ENCODE results near the gene CPNE5. TPM values are rescaled to one million over a fixed set of nuclear protein-coding genes. Genes with fewer than 3 reads are reported as not detected.
"Not testable (repeated sequence)": the region's sequence is repeated elsewhere in the genome, so short reads cannot be mapped to it uniquely, and the experiment has no call there.

CPNE5 gene
- polyA plus RNA-seq, 3 donors: 10.1 to 12.4 (median 11.1) TPM

DNA sequence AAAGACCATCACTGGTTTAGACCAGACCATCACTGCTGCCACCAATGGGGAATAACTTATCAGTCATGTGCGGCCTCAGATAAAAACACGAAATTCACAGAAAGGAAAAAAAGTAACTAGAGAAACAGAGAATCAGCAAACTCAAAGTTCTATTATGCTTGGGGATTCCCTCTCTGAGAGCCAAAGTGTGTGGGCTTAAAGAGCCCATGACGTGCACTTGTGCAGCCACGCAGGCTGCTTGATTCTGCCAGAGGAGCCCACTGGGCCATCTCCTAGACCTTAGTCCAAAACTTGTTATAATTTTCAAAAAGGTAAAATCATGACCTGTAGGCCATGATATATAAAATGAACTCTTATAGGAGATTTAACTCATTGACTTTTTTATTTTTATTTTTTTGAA is 126.4 kb downstream of the CPNE5 start:
- DNase-seq (ENCODE audit: low read depth in 3 of 3, low spot score in 2 of 3): no peak

DNA sequence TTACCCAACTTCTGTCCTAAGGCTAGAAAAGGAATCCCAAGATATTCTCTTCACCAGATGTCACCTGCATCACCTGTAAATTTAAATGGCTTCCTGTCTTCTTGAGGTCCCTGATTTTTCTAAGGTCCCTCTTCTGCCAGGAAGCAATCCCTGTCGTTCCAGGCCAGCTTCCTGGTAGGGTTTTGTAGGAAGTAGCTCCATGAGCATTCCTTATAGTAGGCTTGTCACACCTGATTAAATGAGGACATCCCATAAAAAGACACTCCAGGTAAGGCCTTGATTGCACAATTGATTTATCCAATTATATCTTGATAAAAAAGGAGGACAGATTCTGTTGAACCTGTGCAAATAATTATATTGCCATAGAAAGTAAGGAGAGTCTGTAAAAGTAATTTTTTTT is 132.9 kb downstream of the CPNE5 start:
- no peak for DNase-seq (ENCODE audit: low read depth in 3 of 3, low spot score in 2 of 3)

DNA sequence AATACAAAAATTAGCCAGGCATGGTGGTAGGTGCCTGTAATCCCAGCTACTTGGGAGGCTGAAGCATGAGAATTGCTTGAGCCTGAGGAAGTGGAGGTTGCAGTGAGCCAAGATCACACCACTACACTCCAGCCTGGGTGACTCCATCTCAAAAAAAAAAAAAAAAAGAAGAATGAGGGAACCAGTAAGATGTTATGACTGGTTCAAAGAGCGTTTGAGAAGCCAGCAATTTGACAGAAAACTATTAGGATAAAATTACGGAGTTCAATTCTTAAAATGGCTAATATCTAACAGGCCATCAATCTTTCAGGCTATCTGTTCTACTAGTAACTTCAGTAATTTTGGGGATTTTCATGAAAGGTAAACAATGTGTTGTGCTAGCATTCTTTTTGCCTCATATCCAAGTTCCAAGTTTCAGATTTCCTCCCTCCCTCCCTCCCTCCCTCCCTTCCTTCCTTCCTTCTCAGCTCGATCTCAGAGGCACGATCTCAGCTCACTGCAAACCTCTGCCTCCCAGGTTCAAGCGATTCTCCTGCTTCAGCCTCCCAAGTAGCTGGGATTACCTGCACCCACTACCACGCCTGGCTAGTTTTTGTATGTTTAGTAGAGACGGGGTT is 134.2 kb downstream of the CPNE5 start:
- not testable (repeated sequence) for DNase-seq (ENCODE audit: low read depth in 3 of 3, low spot score in 2 of 3)

DNA sequence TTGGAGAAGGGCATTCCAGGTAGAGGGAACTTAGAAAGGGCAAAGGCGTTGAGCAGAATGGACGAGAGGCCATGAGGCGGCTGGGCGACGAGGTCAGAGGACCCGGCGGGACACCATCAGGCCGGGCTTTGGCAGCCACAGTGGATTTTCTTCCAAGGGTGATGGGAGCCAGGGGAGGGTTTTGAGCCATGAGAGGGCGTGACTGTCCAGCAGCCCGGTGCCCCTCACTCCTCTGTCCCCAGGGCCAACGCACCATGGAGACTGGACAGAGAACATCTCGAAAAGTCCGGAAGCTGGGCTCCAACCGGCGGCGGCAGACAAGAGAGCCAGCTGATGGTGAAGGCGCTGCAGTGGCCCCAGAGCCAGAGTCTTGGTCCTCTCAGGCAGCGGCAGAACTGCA is 135.3 kb downstream of the CPNE5 start:
- DNase-seq (ENCODE audit: low read depth in 3 of 3, low spot score in 2 of 3): no peak

DNA sequence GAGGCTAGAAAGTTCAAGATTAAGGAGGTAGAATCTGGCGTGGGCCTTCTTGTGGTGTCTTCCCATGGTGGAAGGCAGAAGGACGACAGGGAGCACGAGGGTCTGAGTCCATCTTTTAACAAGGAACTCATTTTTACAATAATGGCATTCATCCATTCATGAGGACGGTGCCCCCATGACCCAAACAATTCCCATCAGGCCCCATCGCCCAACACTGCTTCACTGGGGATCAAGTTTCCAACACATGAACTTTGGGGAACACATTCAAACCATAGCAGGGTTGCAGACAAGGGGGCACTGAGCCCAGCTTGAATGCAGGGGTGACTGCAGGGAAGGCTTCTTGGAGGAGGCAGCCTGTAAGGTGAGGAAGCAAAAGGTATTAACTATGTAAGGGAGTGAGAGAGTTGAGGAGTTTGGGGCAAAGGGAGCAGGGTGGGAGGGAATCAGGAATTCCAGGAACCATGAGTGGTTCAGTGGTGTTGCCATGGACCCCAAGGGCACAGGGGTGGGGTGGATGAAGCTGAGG is 136.1 kb downstream of the CPNE5 start:
- DNase-seq (ENCODE audit: low read depth in 3 of 3, low spot score in 2 of 3): no peak

DNA sequence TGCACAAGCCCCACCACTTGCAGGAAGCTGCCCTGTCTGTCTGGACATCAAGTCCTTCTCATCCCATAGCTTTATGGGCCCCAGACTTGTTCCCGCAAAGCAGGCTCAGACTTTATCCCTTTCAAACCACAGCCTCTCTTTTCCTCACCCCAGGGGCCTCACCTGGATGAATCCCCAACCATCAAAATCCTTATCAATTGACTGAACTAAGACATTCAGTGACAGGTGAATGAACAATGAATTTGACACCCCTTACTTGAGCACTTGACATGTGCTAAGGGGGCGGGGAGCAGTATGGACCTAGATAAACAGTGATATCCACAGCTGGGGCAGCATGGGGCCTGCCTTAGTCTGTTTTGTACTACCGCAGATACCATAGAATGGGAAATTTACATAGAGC is 136.6 kb downstream of the CPNE5 start:
- no peak for DNase-seq (ENCODE audit: low read depth in 3 of 3, low spot score in 2 of 3)

DNA sequence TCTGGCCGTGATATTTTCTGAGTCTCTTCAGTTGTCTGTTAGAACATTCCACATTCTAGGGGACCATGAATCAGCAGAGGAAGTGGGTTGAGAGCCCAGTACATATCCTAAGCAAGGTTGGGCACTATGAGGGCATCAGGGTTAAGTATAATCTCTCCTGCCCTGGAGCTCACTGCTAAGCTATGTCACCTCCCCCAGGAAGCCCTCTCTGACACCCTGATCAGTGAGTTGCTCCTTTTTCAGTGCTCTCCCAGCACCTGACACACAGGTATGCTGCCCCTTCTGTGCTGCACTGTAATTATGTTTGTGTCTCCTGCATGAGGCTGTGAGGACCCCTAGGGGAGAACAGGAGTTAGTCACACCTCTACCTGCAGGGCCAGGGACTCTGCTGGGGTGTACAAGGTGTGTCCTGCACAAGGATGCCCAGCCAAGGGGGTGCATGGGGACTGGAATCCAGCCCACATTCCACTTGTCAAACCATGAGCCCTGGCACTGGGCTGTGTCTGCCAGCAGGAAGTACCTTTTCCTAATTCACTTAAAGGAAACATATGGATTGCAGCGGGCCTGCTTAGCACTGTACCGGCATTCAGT is 137.7 kb downstream of the CPNE5 start:
- DNase-seq (ENCODE audit: low read depth in 3 of 3, low spot score in 2 of 3): no peak

DNA sequence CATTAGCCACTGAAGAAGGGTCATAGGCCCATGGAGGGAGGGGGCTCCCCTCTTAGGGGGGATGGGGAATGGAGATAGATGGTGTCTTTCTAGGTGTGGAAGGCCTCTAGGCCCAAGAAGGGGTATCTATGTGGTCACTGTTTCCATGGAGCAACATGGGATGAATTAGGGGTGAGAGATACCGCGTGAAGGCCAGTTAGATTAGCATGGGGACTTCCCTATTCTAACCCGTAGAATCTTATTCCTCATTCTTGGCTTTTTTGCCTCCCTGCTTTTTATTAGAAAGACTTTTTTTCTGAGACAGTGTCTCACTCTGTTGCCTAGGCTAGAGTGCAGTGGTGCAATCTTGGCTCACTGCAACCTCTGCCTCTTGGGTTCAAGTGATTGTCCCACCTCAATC is 138.4 kb downstream of the CPNE5 start:
- DNase-seq (ENCODE audit: low read depth in 3 of 3, low spot score in 2 of 3): no peak

DNA sequence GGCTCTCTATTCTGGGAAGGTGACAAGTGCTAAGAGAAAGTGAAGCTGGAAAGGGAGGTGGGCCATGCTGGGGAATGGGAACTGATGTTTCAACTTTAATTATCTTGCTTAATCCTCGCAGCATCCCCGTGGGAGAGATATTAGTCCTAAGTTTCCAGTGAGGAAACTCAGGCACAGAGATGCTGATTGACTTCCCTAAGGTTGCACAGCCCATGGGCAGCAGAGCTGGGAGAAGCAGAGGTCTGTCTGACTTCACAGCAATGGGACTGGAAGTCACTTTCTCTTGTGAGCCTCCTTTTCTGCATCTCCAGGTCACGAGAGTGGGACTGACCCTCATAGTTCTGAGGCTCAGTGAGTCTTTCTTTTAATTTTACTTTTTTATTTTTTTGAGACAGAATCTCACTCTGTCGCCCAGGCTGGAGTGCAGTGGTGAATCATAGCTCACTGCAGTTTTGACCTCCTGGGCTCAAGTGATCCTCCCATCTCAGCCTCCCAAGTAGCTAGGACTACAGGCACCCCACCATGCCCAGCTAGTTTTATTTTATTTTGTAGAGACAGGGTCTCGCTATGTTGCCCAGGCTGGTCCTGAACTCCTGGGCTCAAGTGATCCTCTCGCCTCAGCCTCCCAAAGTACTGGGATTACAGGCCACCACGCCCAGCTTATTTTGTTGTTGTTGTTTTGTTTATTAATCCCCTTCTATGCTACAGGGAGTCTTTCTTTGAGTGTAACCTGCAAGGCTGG is 139.0 kb downstream of the CPNE5 start:
- no peak for DNase-seq (ENCODE audit: low read depth in 3 of 3, low spot score in 2 of 3)

DNA sequence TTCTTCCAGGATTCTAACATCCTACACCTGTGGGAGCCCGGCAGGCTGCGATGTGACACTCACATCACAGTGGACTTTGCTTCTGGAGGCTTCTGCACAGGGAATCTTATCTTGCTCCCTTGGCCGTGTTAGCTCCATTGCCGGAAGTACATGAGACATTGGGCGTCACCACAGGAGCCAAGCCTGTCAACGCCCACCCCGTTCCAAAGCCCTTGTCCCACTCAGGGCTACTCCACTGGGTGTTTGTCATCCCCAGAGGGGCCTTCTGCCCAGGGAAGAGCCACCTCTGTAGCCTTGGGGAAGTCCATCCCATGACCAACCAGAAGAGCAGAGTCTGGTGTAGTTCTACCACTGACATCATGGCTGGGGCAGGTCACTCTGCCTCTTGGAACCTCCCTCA is 139.9 kb downstream of the CPNE5 start:
- DNase-seq (ENCODE audit: low read depth in 3 of 3, low spot score in 2 of 3): no peak

DNA sequence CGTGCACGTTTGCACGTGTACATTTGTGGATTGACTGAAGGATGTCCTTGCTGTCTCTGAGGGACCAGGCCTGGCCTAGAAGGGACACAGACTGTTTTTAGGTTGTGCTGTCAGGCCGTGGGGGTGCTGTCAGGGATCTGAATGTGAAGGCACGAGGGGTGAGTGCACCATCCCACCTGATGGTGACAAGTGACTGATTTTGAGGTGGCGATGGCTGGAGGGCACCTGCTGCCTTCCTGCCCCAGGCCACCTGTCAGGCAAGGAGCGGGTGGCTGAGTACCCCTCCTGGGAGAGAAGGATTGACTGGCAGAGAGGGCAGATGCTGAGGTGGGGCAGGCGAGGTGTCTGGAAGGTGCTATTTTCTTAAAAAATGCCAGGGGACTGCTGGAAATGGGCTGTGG is 140.4 kb downstream of the CPNE5 start:
- no peak for DNase-seq (ENCODE audit: low read depth in 3 of 3, low spot score in 2 of 3)

DNA sequence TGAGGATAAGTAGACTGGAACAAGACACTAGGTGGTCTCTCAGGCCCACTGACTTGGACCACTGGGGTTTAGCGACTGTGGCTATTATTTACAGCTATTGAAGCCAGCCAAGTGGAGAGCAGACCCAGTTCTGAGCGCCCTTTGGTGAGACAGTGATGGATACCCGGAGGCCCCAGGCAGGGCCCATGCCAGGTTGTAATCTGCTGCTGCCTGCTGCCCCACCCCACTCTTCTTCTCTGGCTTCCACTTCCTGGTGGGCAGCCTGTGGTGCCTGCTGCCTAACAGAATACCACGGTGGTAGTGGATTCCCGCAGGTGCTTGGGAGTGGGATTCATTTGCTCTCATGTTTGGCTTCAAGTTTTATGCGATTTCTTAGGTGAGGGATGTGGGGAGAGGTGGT is 141.0 kb downstream of the CPNE5 start:
- DNase-seq (ENCODE audit: low read depth in 3 of 3, low spot score in 2 of 3): no peak

DNA sequence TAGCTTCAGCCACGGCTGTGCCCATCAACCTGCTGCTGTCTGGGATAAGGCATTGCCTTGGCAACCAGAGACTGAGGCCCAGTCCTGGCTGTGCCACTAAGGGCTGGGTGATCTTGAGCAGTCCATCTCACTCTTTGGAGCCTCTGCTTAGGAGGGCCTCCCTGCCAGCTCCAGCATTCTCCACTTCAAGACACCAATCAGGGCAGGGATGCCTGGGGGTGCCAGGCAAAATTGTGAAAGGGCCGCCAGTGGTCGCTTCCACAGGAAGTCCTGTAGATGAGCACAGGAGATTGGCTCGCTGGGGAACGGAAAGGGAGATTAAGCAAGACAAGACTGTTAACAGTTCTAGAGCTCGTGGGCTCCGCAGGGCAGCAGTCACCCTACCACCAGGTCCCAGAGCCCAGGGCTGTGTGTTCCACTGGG is 141.8 kb downstream of the CPNE5 start, which contains the start of gene RAB44:
Gene RAB44, plus strand, starts transcription at position 346 of the 423 bp plus-strand sequence. CDS start 6,410 bp downstream, outside the sequence.
- DNase-seq (ENCODE audit: low read depth in 3 of 3, low spot score in 2 of 3): no peak

DNA sequence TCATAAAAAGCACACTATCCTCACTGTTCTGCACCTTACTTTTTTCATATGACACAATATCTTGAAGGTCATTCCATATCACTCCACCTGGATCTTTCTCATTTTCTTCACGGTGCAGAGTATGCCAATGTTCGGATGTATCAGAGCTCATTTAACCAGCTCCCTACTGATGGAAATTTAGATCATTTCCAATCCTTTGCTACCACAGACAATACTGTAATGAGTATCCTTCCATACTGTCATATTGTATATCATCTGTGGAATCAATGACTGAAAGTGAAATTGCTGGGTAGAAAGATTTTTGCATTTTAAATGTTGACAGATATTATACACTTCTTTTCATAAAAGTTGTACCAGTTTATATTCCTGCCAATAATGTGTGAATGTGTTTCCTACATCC is 143.8 kb downstream of the CPNE5 start:
- DNase-seq (ENCODE audit: low read depth in 3 of 3, low spot score in 2 of 3): no peak

DNA sequence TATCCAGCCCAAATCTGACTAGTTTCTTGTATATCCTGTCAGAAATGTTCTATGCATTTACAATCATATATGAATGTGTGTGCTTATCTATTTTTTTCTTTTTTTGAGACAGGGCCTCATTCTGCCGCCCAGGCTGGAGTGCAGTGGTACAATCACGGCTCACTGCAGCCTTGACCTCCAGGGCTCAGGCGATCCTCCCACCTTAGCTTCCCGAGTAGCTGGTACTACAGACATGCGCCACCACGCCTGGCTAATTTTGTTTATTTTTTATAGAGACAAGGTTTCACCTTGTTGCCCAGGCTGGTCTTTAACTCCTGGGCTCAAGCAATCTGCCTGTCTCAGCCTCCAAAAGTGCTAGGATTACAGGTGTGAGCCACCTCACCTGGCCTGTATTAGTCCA is 144.6 kb downstream of the CPNE5 start:
- peak in 1 of 3 donors; percentile 21 for DNase-seq (ENCODE audit: low read depth in 3 of 3, low spot score in 2 of 3)

DNA sequence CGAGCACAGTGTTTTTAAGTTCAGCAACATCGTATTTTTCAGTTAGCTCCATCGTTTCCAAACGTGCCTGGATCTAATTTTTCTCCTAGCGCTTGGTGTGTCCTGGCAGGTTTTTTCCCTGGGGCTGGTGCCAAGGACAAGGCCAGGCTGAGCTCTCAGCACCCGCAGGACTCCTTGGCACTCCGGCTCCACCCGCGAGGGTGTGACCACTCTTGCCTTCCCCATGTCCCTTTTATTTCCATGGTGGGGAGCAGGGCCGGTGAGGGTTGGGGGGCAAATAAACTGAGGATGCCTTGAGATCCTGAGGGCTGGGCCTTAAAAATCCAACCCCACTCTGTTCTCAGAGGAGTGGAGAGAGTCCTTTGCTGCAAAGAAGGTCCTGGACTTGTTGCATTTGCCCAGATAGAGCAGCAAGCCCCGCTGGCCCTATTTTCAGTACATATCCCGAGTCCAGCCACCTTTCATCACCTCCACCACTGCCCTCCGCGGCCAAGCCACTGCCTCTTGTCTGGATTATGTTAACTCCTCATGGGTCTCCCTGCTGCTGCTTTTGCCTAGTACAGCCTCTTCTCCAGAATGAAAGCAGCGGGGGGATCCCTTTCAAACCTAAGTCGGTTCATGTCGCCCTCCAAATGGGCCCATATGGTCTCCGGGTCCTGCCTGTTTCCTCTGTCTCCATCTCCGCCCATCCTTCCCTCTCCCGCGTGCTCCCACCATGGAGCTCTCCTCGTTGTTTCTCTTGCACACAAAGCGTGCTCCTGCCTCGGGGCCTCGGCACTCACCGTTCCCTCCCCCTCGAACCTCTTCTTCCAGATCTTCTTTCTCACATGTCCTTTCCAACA is 146.2 kb downstream of the CPNE5 start:
- no peak for DNase-seq (ENCODE audit: low read depth in 3 of 3, low spot score in 2 of 3)

DNA sequence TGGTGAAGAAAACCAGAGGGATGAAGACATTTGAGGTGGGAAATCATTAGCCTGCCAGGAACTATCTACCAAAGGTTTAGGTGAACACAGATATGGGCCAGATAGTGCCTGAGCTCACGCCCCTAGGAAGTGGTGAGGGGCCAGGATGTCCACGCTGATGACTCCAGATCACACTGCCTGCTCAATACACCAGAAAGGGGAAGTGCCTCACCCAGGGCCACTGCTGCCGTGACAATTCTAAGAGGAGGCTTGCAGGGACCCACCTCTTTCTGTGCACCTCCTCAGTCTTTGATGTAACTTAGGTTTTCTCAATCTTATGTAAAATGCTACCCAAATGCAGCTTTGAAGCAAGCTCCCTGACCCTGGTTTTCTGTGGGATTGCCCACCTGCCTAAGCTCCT is 147.0 kb downstream of the CPNE5 start:
- DNase-seq (ENCODE audit: low read depth in 3 of 3, low spot score in 2 of 3): no peak

DNA sequence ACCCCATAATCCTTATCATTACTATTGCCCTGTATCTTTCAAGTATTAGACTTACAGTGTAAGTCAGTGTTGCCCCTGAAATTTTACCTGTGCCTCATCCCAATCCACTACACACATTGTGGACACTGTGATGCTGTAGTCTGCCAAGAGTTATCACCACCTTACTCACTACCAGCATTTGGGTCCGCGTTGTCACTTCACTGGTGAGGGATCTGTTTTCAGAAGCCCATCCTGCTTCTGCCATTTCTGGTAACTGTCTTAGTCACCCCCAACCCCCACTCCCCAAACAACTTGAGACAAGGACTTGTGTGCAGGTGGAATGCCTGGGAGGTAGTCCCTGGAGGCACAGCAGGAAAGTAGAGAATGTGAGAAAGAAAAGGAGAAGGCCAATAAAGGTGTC is 147.6 kb downstream of the CPNE5 start:
- DNase-seq (ENCODE audit: low read depth in 3 of 3, low spot score in 2 of 3): no peak

DNA sequence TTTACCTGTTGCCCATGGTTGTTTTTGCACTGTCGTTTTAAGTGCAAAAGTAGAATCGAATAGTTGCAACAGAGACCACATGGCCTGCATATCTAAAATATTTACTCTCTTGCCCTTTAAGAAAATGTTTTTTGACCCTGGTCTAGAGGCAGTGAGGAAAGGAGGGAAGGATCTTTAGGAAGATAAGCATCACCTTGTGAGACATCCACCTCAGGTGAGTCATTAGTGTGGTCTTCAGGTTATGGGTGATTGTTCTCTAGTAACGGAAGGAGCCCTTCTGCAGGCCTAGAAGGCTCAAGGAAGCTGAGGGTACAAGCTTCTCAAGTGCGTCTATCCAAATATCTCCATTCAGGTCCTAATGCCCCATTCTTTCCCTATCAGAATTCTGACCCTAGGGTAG is 148.2 kb downstream of the CPNE5 start:
- no peak for DNase-seq (ENCODE audit: low read depth in 3 of 3, low spot score in 2 of 3)

All from right renal cortex interstitium (tissue), 3 donors.